Sigmoid colon (tissue), 7 donors: ENCODE results near the gene GPRC5D. TPM values are rescaled to one million over a fixed set of nuclear protein-coding genes. Genes with fewer than 3 reads are reported as not detected.
A peak's percentile ranks its signal among the peaks of the same experiment; 100 is the strongest.

Source experiments
- DNase-seq: peaks from one replicate; pipeline ENCODE4 v3.0.0-alpha.2; 2019
- H3K27ac ChIP-seq, 4 donors: fragments of 200-600 bp; sonication (generic); one replicate each; pipeline ENCODE4 v1.5.1; 2016 to 2019; ENCODE audit warnings: mild to moderate bottlenecking in 1 of 4
- H3K27me3 ChIP-seq, 3 donors: fragments of 200-600 bp; sonication (generic); one replicate each; pipeline ENCODE4 v1.5.1; 2019; ENCODE audit warnings: mild to moderate bottlenecking in 1 of 3
- H3K36me3 ChIP-seq, 4 donors: fragments of 200-600 bp; sonication (generic); one replicate each; pipeline ENCODE4 v1.5.1; 2016 to 2019
- H3K4me1 ChIP-seq, 4 donors: fragments of 200-600 bp; sonication (generic); one replicate each; pipeline ENCODE4 v1.5.1; 2017 to 2019
- H3K4me3 ChIP-seq, 4 donors: fragments of 200-600 bp; sonication (generic); one replicate each; pipeline ENCODE4 v1.5.1; 2017 to 2019; ENCODE audit warnings: mild to moderate bottlenecking in 2 of 4, moderate library complexity in 1 of 4
- H3K9me3 ChIP-seq, 4 donors: fragments of 200-600 bp in 3 of 4; sonication (generic) in 3 of 4; one replicate each; pipeline versions ENCODE4 v1.5.1 to v1.6.1; 2013 to 2019
- CTCF ChIP-seq, 4 experiments: fragments of 450-650 bp in 3 of 4; fragments of 200-600 bp in 1 of 4; IDR thresholded peaks; one replicate each; pipeline ENCODE4 v1.5.1; 2016 to 2019; ENCODE audit warnings: antibody characterized with exemption in 4 of 4, mild to moderate bottlenecking in 3 of 4, moderate library complexity in 2 of 4
- EP300 ChIP-seq, 4 donors: sonication (generic); formaldehyde crosslinking; IDR thresholded peaks; one replicate each; pipeline ENCODE4 v1.6.1; 2017; ENCODE audit warnings: antibody characterized with exemption in 4 of 4
- POLR2A ChIP-seq, 2 donors: fragments of 450-650 bp; IDR thresholded peaks; one replicate each; pipeline ENCODE4 v1.6.1; 2016; ENCODE audit warnings: antibody characterized with exemption in 2 of 2, mild to moderate bottlenecking in 2 of 2, moderate library complexity in 2 of 2
- POLR2AphosphoS5 ChIP-seq, 4 donors: sonication (generic); formaldehyde crosslinking; IDR thresholded peaks; one replicate each; pipeline ENCODE4 v1.6.1; 2017; ENCODE audit warnings: antibody characterized with exemption in 4 of 4
- WGBS, 2 donors: extraction: QIAGEN DNeasy Blood & Tissue Kit; methylation state at CpG; one replicate each; pipeline ENCODE4 v1.1.7; 2013; 5-methylcytosine and 5-hydroxymethylcytosine counted together
- intact Hi-C: fragments of 100-400 bp; cut with DNase I; formaldehyde crosslinking; loops from one replicate; pipeline ENCODE4 v1.15.1; 2023
- polyA plus RNA-seq, 3 donors: library from polyadenylated mRNA; stranded (reverse); fragments of 200-250 nt; gene quantifications; one replicate each; pipeline ENCODE4 v1.2.3, GENCODE V29; 2013
- total RNA-seq, 4 donors: library from RNA; depleted of rRNA; stranded (reverse); fragments of >200 nt; gene quantifications; one replicate each; pipeline ENCODE4 v1.1.0, GENCODE V29; 2016
- donor health status: healthy with polysubstance abuse.
- donor health status: Bipolar disorder and iron deficiency.
- donor health status: healthy.

Gene GPRC5D
- total and polyA plus RNA-seq, 7 donors: 0.16 TPM; not detected in 6

- H3K27me3 ChIP-seq: peaks cover 0 to 7% (median 0%) of the 10 kb centered on the region in 3 donors
- intact Hi-C loops: loop anchor here (10.0 kb wide), 2 partner anchors 83 to 113 kb away; partner anchors contain the start of genes APOLD1 and DDX47
- no peak overlapping the region for H3K4me3 ChIP-seq
- no peaks in the 10 kb centered on the region for H3K36me3 ChIP-seq
- WGBS, 2 donors: 88 to 94% methylated on average over 6 of the region's 6 CpGs
- TF ChIP-seq EP300 (IDR thresholded peaks at IDR 0.05) (no peak), POLR2A (IDR thresholded peaks at IDR 0.05) (no peak), CTCF (IDR thresholded peaks at IDR 0.05) (no peak), POLR2AphosphoS5 (IDR thresholded peaks at IDR 0.05) (no peak)
- no peak overlapping the region for H3K27ac ChIP-seq
- peaks cover 0 to 7% (median 0%) of the 10 kb centered on the region in 4 donors for H3K4me1 ChIP-seq
- H3K9me3 ChIP-seq: no peaks in the 10 kb centered on the region
- DNase-seq: no peak
Observed at GRCh38 chr12:12897302-12897701, 54.7 kb downstream of the GPRC5D start.

- 73 to 75% methylated on average over 2 of the region's 2 CpGs for WGBS, 2 donors
- Histone ChIP-seq H3K4me1 (peaks cover 0 to 9% (median 6%) of the 10 kb centered on the region in 4 donors), H3K9me3 (no peaks in the 10 kb centered on the region), H3K4me3 (no peak overlapping the region), H3K27ac (peak overlapping the region in 1 of 4 donors; percentile 17), H3K27me3 (peaks cover 0 to 7% (median 0%) of the 10 kb centered on the region in 3 donors), H3K36me3 (no peaks in the 10 kb centered on the region)
- TF ChIP-seq CTCF (IDR thresholded peaks at IDR 0.05) (no peak), EP300 (IDR thresholded peaks at IDR 0.05) (no peak)
- intact Hi-C loops: loop anchor here (10.0 kb wide), 2 partner anchors 81 to 111 kb away; partner anchors contain the start of genes APOLD1 and DDX47
- no peak for DNase-seq
Observed at GRCh38 chr12:12896260-12896659, 55.7 kb downstream of the GPRC5D start.

- 60 to 84% methylated on average over 5 of the region's 5 CpGs for WGBS, 2 donors
- no peaks in the 10 kb centered on the region for H3K36me3 ChIP-seq
- no peak for DNase-seq
- no peak for TF ChIP-seq EP300 (IDR thresholded peaks at IDR 0.05)
- no peak for TF ChIP-seq POLR2AphosphoS5 (IDR thresholded peaks at IDR 0.05)
- no peak for TF ChIP-seq CTCF (IDR thresholded peaks at IDR 0.05)
- no peak for TF ChIP-seq POLR2A (IDR thresholded peaks at IDR 0.05)
- H3K9me3 ChIP-seq: no peaks in the 10 kb centered on the region
- no peak overlapping the region for H3K4me3 ChIP-seq
- H3K27ac ChIP-seq: no peak overlapping the region
- intact Hi-C loops: loop anchor here (10.0 kb wide), 2 partner anchors 79 to 109 kb away; partner anchors contain the start of genes APOLD1 and DDX47
- H3K4me1 ChIP-seq: peaks cover 0 to 18% (median 10%) of the 10 kb centered on the region in 4 donors
- H3K27me3 ChIP-seq: peaks cover 0 to 7% (median 0%) of the 10 kb centered on the region in 3 donors
Observed at GRCh38 chr12:12893438-12893837, 58.5 kb downstream of the GPRC5D start.

GRCh38 chr12:12892681-12893141 lies 59.3 kb downstream of the GPRC5D start:
- H3K27me3 ChIP-seq: peaks cover 0 to 7% (median 0%) of the 10 kb centered on the region in 3 donors
- 17 to 56% methylated on average over 10 of the region's 10 CpGs for WGBS, 2 donors
- H3K36me3 ChIP-seq: no peaks in the 10 kb centered on the region
- no peaks in the 10 kb centered on the region for H3K9me3 ChIP-seq
- H3K27ac ChIP-seq: peak overlapping the region in 2 of 4 donors; percentile 64 to 65
- intact Hi-C loops: loop anchor here (10.0 kb wide), 2 partner anchors 78 to 108 kb away; partner anchors contain the start of genes APOLD1 and DDX47
- TF ChIP-seq POLR2AphosphoS5 (IDR thresholded peaks at IDR 0.05): no peak
- no peak for TF ChIP-seq EP300 (IDR thresholded peaks at IDR 0.05)
- no peak for TF ChIP-seq CTCF (IDR thresholded peaks at IDR 0.05)
- TF ChIP-seq POLR2A (IDR thresholded peaks at IDR 0.05): no peak
- H3K4me3 ChIP-seq: peak overlapping the region in 1 of 4 donors; percentile 2
- H3K4me1 ChIP-seq: peaks cover 0 to 18% (median 10%) of the 10 kb centered on the region in 4 donors
- DNase-seq: no peak
